HEK293 (cell line): ENCODE results near the gene L3MBTL4.

Experiments
- CTCF ChIA-PET: fragments of 350-600 bp; formaldehyde crosslinking; extraction: SDS; loops from one replicate; lab custom pipeline; 2021; ENCODE audit warnings: antibody characterized with exemption; lab: Yijun Ruan, JAX
- POLR2A ChIA-PET: fragments of 300-600 bp; formaldehyde crosslinking; extraction: SDS; loops from one replicate; lab custom pipeline; 2020; ENCODE audit warnings: antibody characterized with exemption, inconsistent platforms; lab: Yijun Ruan, JAX
- H3K27ac ChIP-seq: fragments of 200-500 bp; sonication (Bioruptor generic); 2 replicates; pipeline ENCODE4 v1.5.1; 2014; ENCODE audit warnings: low read depth, low read length, control low read depth, inconsistent platforms; ENCODE audit errors: extremely low read depth
- H3K36me3 ChIP-seq, 2 experiments: fragments of 200-500 bp in 1 of 2; sonication (Bioruptor generic) in 1 of 2; 1 replicate in 1 of 2; 2 replicates in 1 of 2; pipeline ENCODE4 v1.5.1; 2014 to 2017; ENCODE audit warnings: inconsistent platforms in 2 of 2, low read length in 2 of 2; ENCODE audit not compliant: control insufficient read depth in 2 of 2, insufficient read depth in 1 of 2
- H3K4me1 ChIP-seq: fragments of 200-500 bp; sonication (Bioruptor generic); 2 replicates; pipeline ENCODE4 v1.5.1; 2014; ENCODE audit warnings: mild to moderate bottlenecking, low read length, inconsistent platforms; ENCODE audit not compliant: control insufficient read depth, insufficient read depth
- H3K4me3 ChIP-seq: 2 replicates; pipeline ENCODE4 v1.5.1; 2011; ENCODE audit warnings: low read depth, mild to moderate bottlenecking, control low read depth, low read length, moderate library complexity
- H3K9me3 ChIP-seq: fragments of 200-500 bp; sonication (Bioruptor generic); 2 replicates; pipeline ENCODE4 v1.5.1; 2014; ENCODE audit warnings: low read depth, low read length, inconsistent platforms; ENCODE audit not compliant: control insufficient read depth, insufficient read depth
- GLI4 ChIP-seq: fragments of 450-650 bp; formaldehyde crosslinking; IDR thresholded peaks from 2 replicates; pipeline ENCODE4 v1.5.1; 2016; ENCODE audit warnings: missing biosample characterization, missing genetic modification characterization
- ZBTB11 ChIP-seq: fragments of 450-650 bp; formaldehyde crosslinking; conservative IDR thresholded peaks from 2 replicates; pipeline ENCODE4 v1.5.1; 2016; ENCODE audit warnings: low read depth, missing biosample characterization, missing genetic modification characterization
- ZBTB6 ChIP-seq: fragments of 450-650 bp; formaldehyde crosslinking; IDR thresholded peaks from 2 replicates; pipeline ENCODE4 v1.5.1; 2017; ENCODE audit warnings: missing biosample characterization, missing genetic modification characterization
- ZBTB7A ChIP-seq: fragments of 450-650 bp; formaldehyde crosslinking; IDR thresholded peaks from 2 replicates; pipeline ENCODE4 v1.5.1; 2016; ENCODE audit warnings: low read depth, missing biosample characterization, missing genetic modification characterization
- ZEB2 ChIP-seq: fragments of 450-650 bp; formaldehyde crosslinking; IDR thresholded peaks from 2 replicates; pipeline ENCODE4 v1.5.1; 2016; ENCODE audit warnings: missing biosample characterization, missing genetic modification characterization
- ZNF114 ChIP-seq: fragments of 450-650 bp; formaldehyde crosslinking; IDR thresholded peaks from 2 replicates; pipeline ENCODE4 v1.5.0; 2017; ENCODE audit warnings: missing biosample characterization, missing genetic modification characterization
- ZNF140 ChIP-seq: fragments of 450-650 bp; formaldehyde crosslinking; IDR thresholded peaks from 2 replicates; pipeline ENCODE4 v1.5.1; 2016; ENCODE audit warnings: missing biosample characterization, missing genetic modification characterization
- ZNF266 ChIP-seq: fragments of 450-650 bp; formaldehyde crosslinking; IDR thresholded peaks from 2 replicates; pipeline ENCODE4 v1.5.1; 2016; ENCODE audit warnings: missing biosample characterization, missing genetic modification characterization, low read depth
- ZNF302 ChIP-seq: fragments of 450-650 bp; formaldehyde crosslinking; IDR thresholded peaks from 2 replicates; pipeline ENCODE4 v1.5.1; 2016; ENCODE audit warnings: missing biosample characterization, missing genetic modification characterization, low read depth
- ZNF488 ChIP-seq: fragments of 450-650 bp; formaldehyde crosslinking; IDR thresholded peaks from 2 replicates; pipeline ENCODE4 v1.5.1; 2016; ENCODE audit warnings: missing biosample characterization, missing genetic modification characterization
- ZNF518A ChIP-seq: fragments of 450-650 bp; formaldehyde crosslinking; conservative IDR thresholded peaks from 2 replicates; pipeline ENCODE4 v1.5.1; 2016; ENCODE audit warnings: low read depth, missing biosample characterization, missing genetic modification characterization
- ZNF548 ChIP-seq: fragments of 450-650 bp; formaldehyde crosslinking; IDR thresholded peaks from 2 replicates; pipeline ENCODE4 v1.5.1; 2016; ENCODE audit warnings: missing biosample characterization, missing genetic modification characterization
- ZNF560 ChIP-seq: fragments of 450-650 bp; formaldehyde crosslinking; IDR thresholded peaks from 2 replicates; pipeline ENCODE4 v1.5.1; 2017; ENCODE audit warnings: missing biosample characterization, missing genetic modification characterization, borderline replicate concordance
- ZNF585B ChIP-seq: fragments of 450-650 bp; formaldehyde crosslinking; IDR thresholded peaks from 2 replicates; pipeline ENCODE4 v1.5.1; 2016; ENCODE audit warnings: missing biosample characterization, missing genetic modification characterization
- ZNF600 ChIP-seq: fragments of 450-650 bp; formaldehyde crosslinking; IDR thresholded peaks from 2 replicates; pipeline ENCODE4 v1.5.1; 2016; ENCODE audit warnings: missing biosample characterization, missing genetic modification characterization
- ZNF629 ChIP-seq: fragments of 450-650 bp; formaldehyde crosslinking; IDR thresholded peaks from 2 replicates; pipeline ENCODE4 v1.5.1; 2017; ENCODE audit warnings: missing biosample characterization, missing genetic modification characterization
- ZNF658 ChIP-seq: fragments of 450-650 bp; formaldehyde crosslinking; IDR thresholded peaks from 2 replicates; pipeline ENCODE4; 2016; ENCODE audit warnings: missing biosample characterization, missing genetic modification characterization
- ZNF692 ChIP-seq: fragments of 450-650 bp; formaldehyde crosslinking; IDR thresholded peaks from 2 replicates; pipeline ENCODE4 v1.5.1; 2016; ENCODE audit warnings: missing biosample characterization, missing genetic modification characterization

The L3MBTL4 gene

GRCh38 chr18:5964108-5964507 is 450.6 kb downstream of the L3MBTL4 start:
- Histone ChIP-seq H3K9me3 (no peaks in the 10 kb centered on the region), H3K4me3 (no peak overlapping the region), H3K27ac (no peak overlapping the region), H3K4me1 (peaks cover 13% of the 10 kb centered on the region), H3K36me3 (no peaks in the 10 kb centered on the region)
- POLR2A ChIA-PET = no interaction called here
- CTCF ChIA-PET = no interaction called here
- no peak for TF ChIP-seq ZNF692
- TF ChIP-seq ZEB2 (tag by site-specific recombination) = no peak
- no peak for TF ChIP-seq ZNF302 (tag by site-specific recombination)
- no peak for TF ChIP-seq ZNF488
- no peak for TF ChIP-seq GLI4 (tag by site-specific recombination)
- TF ChIP-seq ZNF629 = no peak

- no peak overlapping the region for H3K27ac ChIP-seq
- no peak overlapping the region for H3K4me3 ChIP-seq
- POLR2A ChIA-PET = no interaction called here
- H3K36me3 ChIP-seq = no peaks in the 10 kb centered on the region
- H3K4me1 ChIP-seq = peaks cover 13% of the 10 kb centered on the region
- H3K9me3 ChIP-seq = no peaks in the 10 kb centered on the region
- TF ChIP-seq ZNF518A (tag by site-specific recombination) (no peak), ZNF140 (tag by site-specific recombination) (no peak), ZNF600 (tag by site-specific recombination) (no peak), ZNF266 (tag by site-specific recombination) (no peak), ZNF560 (tag by site-specific recombination) (no peak), ZBTB11 (tag by site-specific recombination) (no peak), ZNF114 (tag by site-specific recombination) (no peak), ZNF548 (tag by site-specific recombination) (no peak), ZNF585B (no peak), ZBTB7A (tag by site-specific recombination) (no peak), ZNF658 (no peak), ZBTB6 (tag by site-specific recombination) (no peak)
- TF ChIP-seq, all 188 proteins: peak for 0
- CTCF ChIA-PET = no interaction called here
These were observed 451.4 kb downstream of the L3MBTL4 start for GRCh38 chr18:5963267-5963666.
